Dermis microvascular lymphatic vessel endothelial cell (primary cell): Measurements from ENCODE around the gene NAT14. TPM values are rescaled to one million over a fixed set of nuclear protein-coding genes. Genes with fewer than 3 reads are reported as not detected.

ENCODE experiments used
- DNase-seq, 2 donors: peaks; one replicate each; pipeline versions ENCODE4 v3.0.0 to v3.0.0-alpha.2; 2010; ENCODE audit warnings: low read depth in 2 of 2
- total RNA-seq: library from RNA; depleted of rRNA; stranded (reverse); fragments of >200 nt; gene quantifications from 2 replicates; pipeline ENCODE4 v1.2.1, GENCODE V29; 2014

NAT14 gene
- total RNA-seq, 1 donor from 2014 or later = 8.9 TPM

- no peak for DNase-seq
These were observed 13.7 kb upstream of the NAT14 start for GRCh38 chr19:55471266-55471665.

DNA sequence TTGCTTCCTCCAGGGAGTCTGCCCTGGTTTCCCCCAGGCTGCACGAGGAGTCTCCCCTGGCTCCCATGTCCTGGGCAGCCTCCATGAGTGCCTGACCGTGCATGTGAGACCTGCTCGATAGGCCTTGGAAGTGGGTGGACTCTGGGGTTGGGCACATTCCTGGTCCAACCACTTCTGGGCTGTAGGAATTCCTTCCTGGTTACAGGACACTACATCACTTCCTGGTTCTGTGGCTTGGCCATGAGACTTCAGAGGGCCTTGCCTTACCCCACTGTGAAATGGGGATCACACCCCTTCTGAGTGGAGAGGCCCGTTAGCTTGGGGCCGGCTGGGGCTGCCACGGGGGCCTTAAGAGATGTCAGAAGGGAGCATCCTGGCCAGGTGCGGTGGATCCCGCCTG, 12.5 kb upstream of the NAT14 start:
- DNase-seq = no peak

DNA sequence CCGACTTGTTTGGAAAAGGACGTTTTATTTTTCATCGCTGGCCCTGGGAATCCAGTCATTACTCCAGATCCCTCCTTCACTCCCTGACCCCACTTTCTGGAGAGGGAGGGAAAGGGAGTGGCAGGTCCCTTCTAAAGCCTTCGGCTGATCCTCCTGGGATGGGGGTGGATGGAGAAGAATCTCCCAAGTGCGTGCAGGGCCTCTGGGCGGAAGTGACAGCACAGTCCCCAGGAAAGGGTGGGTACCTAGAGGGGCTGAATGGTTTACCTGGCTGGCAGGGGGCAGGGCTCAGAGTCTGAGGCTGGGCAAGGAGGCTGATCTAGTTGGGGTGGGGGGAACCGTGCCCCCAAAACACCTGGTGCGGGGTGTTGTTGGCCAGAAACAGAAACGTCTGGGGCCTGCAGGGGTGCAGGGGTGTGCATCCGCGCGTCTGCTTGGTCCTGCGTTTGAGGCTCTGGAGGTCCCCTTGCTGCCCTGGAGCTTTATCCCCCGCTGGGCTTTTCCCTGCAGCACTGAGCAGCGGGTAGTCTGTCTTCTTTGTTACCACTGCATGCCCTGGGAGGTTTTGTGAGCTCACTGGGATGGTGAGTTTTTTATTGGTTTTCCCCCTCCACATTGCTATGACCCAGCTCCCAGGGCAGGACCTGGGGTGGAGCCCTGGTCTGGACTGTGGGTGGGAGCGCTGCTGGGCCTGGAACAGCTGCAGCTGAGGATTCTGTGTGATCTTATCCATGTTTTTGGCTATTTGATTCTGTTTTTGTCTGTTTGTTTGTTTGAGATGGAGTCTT, 11.6 kb upstream of the NAT14 start:
- no peak for DNase-seq

DNA sequence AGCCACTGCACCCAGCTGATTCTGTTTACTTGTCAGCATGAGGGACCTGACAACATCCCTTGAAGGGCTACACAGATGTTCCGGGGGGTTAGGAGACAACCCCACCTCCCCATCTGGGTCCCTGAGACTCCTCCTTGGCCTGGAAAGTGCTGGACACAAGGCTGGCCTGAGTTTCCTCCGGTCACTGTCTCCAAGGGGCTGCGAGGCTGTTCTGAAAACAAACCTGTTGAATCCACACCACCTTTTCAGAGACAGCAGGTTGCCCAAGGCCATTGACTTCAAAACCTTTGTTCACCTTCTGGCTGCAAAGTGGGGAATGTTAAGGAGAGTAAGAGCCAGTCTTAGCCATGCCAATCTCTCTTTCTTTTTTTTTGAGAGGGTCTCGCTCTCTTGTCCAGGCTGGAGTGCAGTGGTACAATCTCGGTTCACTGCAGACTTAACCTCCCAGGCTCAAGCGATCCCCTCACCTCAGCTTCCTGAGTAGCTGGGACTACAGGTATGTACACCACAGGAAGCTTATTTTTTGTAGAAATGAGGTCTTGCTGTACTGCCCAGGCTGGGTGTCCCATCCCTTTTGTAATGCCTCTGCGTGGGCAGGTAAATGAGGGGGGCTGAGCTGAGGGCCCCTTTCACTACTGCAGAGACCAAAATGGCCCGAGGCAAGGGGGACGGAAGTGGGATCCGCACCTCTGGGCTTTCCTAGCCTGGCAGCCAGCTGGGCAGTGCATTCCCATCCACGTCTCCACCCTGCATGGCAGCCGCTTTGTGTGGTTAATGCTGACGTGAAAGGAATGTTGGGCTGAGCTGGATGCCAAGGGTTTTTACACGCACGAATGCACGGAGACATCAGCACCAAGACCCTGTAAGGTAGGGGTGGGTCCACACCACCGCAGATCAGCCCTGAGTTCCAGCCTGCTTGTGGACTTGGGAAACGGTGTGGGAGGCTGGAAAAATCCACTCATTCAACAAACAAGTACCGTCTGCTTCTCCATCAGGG, 10.4 kb upstream of the NAT14 start:
- no peak for DNase-seq

DNA sequence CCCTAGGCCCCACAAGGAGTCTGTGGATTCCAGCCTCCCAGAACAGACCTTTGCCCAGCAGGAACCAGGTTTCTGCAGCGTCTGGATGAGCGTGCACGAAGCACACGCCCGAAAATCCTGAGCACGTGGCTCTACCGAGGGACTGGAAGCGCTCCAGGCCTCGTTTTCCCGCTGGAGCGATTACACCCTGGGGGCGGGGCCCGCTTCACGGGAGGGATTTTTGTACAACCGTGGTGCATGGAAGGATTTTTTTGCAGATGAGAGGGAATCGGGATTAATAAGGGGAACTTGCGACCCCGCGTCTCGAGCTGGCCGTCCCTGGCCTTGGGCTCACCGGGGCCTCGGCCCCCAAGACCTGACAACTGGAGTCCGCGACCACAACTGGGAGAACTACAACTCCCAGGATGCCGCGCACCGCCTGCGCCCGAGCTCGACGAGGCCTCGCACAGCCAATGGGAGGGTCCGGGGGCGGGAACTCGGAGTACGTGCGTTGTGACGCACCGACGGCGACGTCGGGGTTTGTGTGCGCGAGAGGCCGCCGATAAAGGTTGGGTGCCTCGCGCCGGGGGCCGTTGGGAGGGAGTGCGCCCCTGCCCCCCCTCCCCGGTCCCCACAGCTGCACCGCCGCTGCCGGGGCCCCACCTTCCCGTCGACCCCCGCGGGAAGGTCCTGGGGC, 8.8 kb upstream of the NAT14 start, which contains the start of gene ZNF628:
TSS of gene ZNF628 (plus strand) at position 518 of the 676 bp plus-strand sequence. CDS start 3,294 bp downstream, outside the sequence.
- peak; percentile 95 to 98 for DNase-seq

DNA sequence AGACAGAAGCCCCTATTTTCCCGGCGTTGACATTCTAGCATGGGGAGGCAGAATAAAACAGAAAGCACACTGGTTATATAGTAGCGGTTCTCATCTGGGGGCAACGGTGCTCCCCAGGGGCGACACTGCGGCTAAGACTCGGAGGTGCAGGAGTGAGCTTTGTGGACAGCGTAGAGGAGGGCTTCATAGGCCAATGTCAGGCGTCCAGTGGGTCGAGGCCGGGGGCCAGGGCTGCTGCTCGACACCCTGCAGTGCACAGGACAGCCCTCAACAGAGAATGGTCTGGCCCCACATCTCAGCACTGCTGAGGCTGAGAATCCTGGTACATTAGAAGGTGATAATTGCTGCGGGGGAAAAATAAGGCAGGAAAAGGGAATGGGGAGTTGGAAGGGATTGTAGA, 7.1 kb upstream of the NAT14 start:
- DNase-seq = no peak

DNA sequence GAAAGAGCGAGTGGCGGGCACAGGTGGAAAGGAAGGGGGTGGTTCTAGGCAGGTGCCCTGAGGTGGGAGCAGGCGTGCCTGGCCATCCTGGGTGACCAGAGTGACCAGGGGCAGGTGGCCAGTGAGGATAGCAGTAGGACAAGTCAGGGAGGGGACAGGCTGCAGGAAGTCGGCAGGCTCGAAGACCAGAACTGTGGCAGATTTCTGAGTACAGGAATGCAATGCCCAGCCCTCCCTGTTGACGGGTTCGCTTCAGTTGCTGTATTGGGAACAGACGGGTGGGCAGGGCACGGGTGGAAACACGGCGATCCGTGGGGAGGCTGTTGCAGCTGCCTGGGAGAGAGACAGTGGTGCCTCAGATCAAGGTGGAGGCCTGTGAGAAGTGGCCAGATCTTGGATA, 6.6 kb upstream of the NAT14 start:
- no peak for DNase-seq

DNA sequence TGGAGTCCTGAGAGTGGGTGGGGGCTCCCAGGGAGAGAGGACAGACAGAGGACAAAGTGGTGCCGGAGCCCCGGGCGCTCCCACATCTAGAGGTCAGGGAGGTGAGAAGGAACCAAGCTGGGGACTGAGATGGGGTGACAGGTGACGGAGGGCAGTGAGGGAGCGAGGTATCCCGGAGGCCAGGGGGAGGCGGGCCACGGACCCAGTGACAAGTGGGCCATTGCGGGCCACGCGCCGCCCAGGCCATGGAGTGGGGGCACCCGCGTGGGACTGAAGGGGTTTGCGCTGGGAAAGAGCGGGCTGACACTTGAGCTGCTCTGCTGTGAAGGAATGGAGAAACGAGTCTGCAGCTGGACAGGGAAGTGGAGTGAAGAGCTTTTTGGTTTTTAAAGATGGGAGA, 5.9 kb upstream of the NAT14 start:
- DNase-seq = no peak

GRCh38 chr19:55479451-55480230, 5.3 kb upstream of the NAT14 start:
- DNase-seq = no peak

GRCh38 chr19:55481148-55481793, 3.7 kb upstream of the NAT14 start:
- DNase-seq = no peak

GRCh38 chr19:55481794-55482155, 3.2 kb upstream of the NAT14 start:
- DNase-seq = no peak

- no peak for DNase-seq
These were observed 2.6 kb upstream of the NAT14 start for GRCh38 chr19:55482156-55482961.

- DNase-seq = no peak
These were observed 1.9 kb upstream of the NAT14 start for GRCh38 chr19:55482967-55483705.

- no peak for DNase-seq
These were observed 1.0 kb upstream of the NAT14 start for GRCh38 chr19:55483706-55484592.

- DNase-seq = no peak
These were observed 537 bp downstream of the NAT14 start for GRCh38 chr19:55485439-55486011.

DNA sequence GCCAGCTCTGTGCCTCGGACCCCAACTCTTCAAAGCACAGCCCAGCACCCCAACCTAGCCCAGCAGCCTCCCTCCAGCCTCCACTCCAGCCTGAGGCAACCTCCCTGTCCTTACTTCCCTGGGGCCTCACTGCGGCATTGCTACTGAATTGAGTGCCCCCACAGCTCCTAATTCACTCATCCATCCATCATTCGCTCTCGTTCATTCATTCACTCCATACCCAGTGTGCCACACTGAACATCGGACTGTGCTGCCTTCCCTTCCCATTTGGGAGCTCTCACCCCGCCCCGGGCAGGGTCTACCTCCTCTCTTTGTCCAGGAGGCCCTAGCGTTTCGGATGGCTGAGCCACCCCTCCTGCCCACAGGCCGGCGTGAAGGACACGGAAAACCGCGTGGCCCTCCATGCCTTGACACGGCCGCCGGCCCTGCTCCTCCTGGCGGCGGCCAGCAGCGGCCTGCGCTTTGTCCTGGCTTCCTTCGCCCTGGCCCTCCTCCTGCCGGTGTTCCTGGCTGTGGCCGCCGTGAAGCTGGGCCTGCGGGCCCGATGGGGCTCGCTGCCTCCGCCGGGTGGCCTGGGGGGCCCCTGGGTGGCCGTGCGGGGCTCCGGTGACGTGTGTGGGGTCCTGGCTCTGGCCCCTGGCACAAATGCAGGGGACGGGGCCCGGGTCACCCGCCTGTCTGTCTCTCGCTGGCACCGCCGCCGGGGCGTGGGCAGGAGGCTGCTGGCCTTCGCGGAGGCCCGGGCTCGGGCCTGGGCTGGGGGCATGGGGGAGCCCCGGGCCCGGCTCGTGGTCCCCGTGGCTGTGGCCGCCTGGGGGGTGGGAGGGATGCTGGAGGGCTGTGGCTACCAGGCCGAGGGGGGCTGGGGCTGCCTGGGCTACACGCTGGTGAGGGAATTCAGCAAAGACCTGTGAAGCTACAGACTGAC, 1.3 kb downstream of the NAT14 start:
- peak in 1 of 2 donors; percentile 10 for DNase-seq
